Stimulated activated CD8-positive, alpha-beta memory T cell treated with anti-CD3 and anti-CD28 coated beads, Interleukin-7, amount 100 ng/mL, for 24 hours (primary cell): Measurements from ENCODE around the gene SRP68.

Experiments used
- DNase-seq: peaks from one replicate; pipeline ENCODE4 v3.0.0-alpha.2; 2020; ENCODE audit warnings: low read depth

SRP68 gene

GRCh38 chr17:76017481-76018339 lies 54.6 kb downstream of the SRP68 start:
- DNase-seq, result no peak

DNA sequence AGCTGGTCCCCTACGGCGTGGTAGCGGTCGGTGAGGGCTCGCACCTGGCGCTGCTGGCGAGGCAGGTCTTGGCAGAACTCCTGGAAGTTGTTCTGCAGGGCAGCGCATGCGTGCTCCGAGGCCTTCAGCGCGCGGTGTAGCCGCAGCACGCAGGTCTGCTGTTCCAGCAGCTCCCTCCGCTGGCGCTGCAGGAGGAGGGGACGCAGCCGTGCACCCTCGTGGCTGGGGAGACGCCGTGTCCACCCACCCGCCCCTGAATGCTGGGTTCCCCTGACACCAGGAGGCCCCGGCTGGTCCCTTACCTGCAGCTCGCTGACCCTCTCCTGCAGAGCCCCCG lies 57.4 kb downstream of the SRP68 start:
- DNase-seq, result no peak

DNA sequence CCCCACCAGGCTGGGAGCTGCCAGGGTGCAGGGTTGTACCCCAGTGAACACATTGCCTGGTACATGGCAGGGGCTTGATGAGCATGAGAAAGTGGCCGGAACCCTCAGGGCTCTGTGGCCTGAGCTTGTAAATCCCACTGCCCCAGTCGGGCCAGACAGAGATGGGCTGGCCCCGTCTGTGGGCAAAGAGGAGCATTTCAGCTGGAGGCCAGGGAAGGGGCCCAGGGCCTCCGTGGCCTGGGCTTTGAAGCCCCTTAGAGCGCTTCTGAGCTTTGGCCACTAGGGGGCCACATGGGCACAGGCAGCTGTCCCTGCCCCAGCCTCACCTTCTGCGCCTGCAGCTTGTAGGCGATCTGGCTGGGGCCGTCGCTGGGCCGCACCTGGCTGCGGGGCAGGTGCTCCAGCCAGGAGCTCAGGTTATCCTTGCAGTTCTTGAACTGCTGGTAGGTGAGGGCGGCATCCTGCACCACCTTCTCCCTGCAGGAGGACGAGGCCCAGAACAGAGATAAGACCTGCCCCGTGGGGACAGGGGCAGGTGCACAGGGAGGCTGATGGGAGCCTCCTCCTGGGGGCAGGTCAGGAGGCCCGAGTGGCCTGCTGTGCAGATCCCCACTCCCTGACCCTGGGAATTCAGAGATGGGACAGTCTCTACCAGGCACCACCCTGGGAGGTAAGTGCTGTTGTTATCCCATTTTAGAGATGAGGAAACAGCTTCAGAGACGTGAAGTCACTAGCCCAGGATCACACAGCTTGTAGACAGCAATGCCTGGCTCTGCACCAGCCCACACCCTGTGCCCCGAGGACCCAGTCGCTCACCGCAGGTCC lies 58.0 kb downstream of the SRP68 start:
- DNase-seq, result peak; percentile 46

GRCh38 chr17:76013377-76013932 lies 58.9 kb downstream of the SRP68 start:
- no peak for DNase-seq

GRCh38 chr17:76011951-76012350 lies 60.4 kb downstream of the SRP68 start:
- DNase-seq, result no peak

GRCh38 chr17:76009969-76010661 lies 62.2 kb downstream of the SRP68 start:
- DNase-seq, result no peak

GRCh38 chr17:76009447-76009846 lies 62.9 kb downstream of the SRP68 start:
- DNase-seq, result no peak

DNA sequence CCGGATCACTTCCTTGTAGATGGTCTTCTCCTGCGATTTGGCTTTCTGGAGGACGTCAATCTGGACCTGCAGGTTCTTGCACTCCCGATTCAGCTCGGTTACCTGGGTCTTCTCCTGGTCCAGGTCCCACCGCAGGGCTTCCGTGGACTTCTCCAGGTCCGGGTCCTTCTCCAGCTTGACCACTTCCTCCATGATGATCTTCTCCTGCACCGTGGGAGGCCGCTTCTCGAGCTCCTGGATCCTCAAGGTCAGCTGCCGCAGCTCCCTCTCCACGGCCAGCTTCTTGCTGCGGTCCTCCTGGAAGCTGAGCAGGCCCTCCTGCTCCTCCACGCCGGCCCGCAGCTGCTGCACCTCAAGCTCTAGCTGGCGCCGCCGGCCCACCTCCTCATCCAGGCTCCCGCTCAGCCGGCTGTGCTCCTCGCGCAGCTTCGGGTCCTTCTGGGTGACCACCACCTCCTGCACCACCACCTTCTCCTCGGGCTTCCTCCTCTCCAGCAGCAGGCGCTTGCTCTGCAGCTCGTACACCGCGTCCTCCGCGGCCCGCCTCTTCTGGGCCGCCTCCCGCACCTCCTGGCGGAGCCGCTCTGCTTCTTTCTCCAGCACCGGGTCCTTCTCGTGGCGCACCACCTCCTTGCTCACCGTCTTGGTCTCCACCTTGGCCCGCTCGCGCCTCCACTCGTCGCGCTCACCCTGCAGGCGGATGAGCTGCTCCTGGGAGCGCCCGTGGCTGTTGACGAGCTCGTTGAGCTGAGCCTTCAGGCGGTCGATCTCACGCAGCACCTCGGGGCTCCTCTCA lies 63.5 kb downstream of the SRP68 start:
- DNase-seq, result no peak

- no peak for DNase-seq
These were observed 64.1 kb downstream of the SRP68 start for GRCh38 chr17:76008208-76008607.

DNA sequence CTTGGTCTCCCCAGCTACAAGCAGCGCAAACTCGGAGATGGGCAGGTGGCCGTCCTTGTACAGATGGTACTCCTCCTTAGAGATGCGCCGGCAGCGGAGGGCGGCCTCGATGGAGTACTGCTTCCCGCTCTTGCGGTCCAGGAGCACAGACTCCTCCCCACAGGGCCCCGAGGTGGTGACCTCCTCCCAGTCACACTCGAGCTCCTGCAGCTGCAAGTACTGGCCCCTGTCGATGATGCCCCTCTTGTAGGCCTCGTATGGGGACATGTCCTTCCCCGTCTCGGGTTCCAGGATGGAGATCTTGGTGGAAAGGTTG lies 64.5 kb downstream of the SRP68 start:
- no peak for DNase-seq

GRCh38 chr17:76007131-76007849 lies 65.0 kb downstream of the SRP68 start:
- DNase-seq, result no peak

DNA sequence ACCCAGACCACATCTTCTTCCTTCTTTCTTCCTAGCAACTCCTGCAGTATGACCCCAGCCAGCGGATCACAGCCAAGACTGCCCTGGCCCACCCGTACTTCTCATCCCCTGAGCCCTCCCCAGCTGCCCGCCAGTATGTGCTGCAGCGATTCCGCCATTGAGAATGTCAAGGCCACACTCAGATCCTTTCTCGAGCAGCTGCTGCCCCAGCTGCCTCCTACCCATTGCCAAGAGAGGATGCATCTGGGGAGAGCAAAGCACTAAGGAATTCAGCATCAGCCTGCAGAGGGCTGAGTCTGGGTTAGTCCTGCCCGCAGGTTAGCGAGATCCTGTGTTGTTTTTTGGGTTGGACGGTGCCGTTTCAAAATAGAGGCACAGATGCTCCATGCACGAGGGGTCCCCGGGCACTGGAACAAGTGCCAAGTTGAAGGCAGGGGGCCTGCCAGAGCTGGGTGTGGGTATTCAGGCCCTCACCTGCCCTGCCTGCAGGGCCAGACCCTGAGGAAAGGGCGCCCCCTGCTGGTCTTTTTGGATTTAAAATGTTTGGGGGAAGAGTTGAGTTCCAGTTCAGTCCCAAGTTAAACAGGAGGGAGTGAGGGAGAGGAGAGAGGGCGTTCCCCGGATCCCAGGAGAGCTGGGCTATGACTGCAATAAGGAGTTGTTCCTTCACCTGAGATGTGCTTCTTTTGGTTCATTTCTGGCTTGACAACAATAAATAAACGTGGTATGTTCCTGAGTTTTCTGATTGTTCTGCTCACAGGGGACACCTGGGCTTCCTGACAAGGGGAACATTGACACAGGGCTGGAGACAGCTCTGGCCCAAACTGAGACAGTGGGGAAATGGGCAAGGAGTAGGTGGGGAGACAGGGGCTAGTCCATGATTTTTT lies 66.8 kb downstream of the SRP68 start:
- DNase-seq, result peak; percentile 77

GRCh38 chr17:76004750-76005262 lies 67.5 kb downstream of the SRP68 start:
- no peak for DNase-seq

DNA sequence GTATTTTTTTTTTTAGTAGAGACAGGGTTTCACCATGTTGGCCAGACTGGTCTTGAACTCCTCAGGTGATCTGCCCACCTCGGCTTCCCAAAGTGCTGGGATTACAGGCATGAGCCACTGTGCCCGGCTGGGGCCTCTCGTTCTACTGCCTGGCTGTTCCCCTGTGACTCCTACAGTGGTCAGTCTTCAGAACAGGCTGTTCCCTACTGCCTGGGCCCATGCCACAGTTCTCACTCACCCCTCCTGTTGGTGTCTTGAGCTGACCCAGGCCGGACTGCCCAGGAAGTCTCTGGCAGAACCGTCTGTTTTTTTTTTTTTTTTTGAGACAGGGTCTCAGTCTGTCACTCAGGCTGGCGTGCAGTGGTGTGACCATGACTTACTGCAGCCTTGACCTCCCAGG lies 68.4 kb downstream of the SRP68 start:
- DNase-seq, result no peak

DNA sequence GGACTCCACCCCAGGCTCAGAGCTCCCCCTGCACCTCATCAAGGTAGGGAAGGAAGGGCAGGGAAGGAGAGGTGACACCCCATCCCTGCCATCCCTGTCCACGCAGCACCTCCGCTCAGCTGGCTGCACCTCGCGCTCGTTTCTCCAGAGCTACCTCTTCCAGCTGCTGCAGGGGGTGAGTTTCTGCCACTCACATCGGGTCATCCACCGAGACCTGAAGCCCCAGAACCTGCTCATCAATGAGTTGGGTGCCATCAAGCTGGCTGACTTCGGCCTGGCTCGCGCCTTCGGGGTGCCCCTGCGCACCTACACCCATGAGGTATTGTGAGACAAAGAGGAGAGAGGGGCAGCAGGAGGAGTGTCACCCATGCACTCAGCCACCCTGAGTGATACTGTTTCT lies 70.2 kb downstream of the SRP68 start:
- no peak for DNase-seq

DNA sequence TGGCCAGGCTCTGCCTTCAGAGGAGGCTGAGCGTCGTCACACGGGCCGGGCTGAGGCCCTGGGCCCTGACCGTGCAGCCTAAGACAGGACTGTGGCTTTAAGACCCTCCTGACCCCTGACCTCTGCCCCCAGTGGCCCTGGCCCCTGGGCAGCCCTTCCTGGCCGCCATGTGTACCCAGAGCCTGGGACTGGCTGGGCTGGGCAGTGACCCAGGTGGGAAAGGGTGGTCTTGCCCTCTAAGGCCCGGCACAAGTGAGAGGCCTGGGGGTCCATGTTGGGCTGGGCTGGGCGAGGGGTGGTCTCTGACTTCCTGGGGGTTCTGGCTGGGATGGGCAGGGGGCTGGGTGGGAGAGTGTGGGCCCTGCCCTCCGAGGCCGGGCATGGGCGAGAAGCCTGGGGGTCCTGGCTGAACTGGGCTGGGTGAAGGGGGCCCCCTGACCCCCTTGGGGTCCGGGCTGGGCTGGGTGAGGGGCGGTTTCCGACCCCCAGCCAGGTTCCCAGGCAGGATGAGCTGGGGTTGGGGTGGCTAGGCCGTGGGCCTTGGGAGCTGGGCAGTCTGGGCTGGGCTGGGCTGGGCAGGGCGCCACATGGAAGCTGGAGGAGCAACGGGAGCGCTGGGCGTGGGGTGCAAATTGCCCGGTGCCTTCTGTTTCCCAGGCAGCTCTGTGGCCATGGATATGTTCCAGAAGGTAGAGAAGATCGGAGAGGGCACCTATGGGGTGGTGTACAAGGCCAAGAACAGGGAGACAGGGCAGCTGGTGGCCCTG lies 71.4 kb downstream of the SRP68 start, which contains the start of gene CDK3:
TSS of gene CDK3 (plus strand) at position 101 of the 767 bp plus-strand sequence. CDS start at position 672, 571 bp downstream.
- no peak for DNase-seq

- DNase-seq, result peak; percentile 31
These were observed 72.1 kb downstream of the SRP68 start for GRCh38 chr17:76000016-76000754.

DNA sequence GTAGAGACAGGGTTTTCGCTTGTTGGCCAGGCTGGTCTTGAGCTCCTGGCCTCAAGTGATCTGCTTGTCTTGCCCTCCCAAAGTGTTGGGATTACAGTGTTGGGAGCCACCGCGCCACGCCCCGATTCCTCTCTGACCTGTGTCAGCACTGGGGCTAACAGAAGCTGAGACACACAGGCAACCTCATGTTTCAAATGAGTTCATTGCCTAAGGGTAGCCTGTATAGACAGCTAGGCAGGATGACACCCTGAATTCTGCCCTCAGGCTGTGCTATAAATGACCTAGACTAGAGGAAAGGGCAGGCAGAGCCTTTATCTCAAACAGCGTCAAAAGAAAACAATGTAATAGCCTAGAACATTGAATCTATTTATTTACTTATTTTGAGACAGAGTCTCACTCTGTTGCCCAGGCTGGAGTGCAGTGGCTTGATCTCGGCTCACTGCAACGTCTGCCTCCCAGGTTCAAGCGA lies 74.0 kb downstream of the SRP68 start:
- DNase-seq, result no peak
